Lower leg skin (tissue), 4 donors: Measurements from ENCODE around the gene AUTS2. TPM values are rescaled to one million over a fixed set of nuclear protein-coding genes. Genes with fewer than 3 reads are reported as not detected.

Source experiments
- DNase-seq, 2 donors: peaks; one replicate each; pipeline ENCODE4 v3.0.0-alpha.2; 2019; ENCODE audit warnings: low spot score in 2 of 2
- H3K4me3 ChIP-seq: fragments of 200-600 bp; sonication (generic); 2 replicates; pipeline ENCODE4 v1.5.1; 2017; ENCODE audit warnings: mild to moderate bottlenecking, low read depth; ENCODE audit not compliant: poor library complexity, severe bottlenecking
- POLR2A ChIP-seq, 2 donors: fragments of 450-650 bp; IDR thresholded peaks; one replicate each; pipeline ENCODE4 v1.6.1; 2016 to 2017; ENCODE audit warnings: antibody characterized with exemption in 2 of 2, mild to moderate bottlenecking in 1 of 2, moderate library complexity in 1 of 2
- WGBS, 2 donors: methylation state at CpG; one replicate each; pipeline ENCODE4 v1.1.5; 2018; 5-methylcytosine and 5-hydroxymethylcytosine counted together
- intact Hi-C: fragments of 100-400 bp; cut with DNase I; formaldehyde crosslinking; loops from one replicate; pipeline ENCODE4 v1.15.0; 2023; ENCODE audit warnings: low total_unique reads
- total RNA-seq, 4 donors: library from RNA; depleted of rRNA; stranded (reverse); fragments of >200 nt; gene quantifications; one replicate each; pipeline ENCODE4 v1.1.0, GENCODE V29; 2016
- TF ChIP-seq, protein P1 (sequence below), 3 donors: fragments of 450-650 bp; IDR thresholded peaks; one replicate each; pipeline ENCODE4 v1.5.1; 2016; ENCODE audit warnings: antibody characterized with exemption in 3 of 3, mild to moderate bottlenecking in 3 of 3, moderate library complexity in 2 of 3

AUTS2 gene
- total RNA-seq, 4 donors from 2014 or later: 30.8 to 41.9 (median 40.5) TPM

DNA sequence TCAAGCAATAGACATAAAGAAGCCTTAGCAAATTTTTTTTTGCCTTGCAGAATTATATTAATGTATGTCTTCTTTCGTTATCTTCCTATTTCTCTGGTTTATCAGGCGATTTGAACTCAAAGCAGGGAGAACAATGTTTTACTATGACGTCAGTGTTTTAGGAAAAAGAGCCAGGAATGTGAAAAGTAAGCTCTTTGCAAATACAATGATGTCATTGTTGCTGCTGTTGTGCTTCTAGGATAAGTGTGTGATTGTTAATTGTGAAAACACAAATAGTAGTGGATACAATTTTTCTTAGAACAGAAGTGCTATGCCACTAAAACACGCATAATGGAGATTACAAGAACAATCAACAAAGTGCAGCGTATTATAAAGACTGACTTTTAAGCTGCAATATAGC is 9.5 kb upstream of the AUTS2 start:
- WGBS, 2 donors: 73 to 74% methylated on average over 5 of the region's 5 CpGs
- no peak overlapping the region for H3K4me3 ChIP-seq
- DNase-seq: no peak
- TF ChIP-seq, protein P1, sequence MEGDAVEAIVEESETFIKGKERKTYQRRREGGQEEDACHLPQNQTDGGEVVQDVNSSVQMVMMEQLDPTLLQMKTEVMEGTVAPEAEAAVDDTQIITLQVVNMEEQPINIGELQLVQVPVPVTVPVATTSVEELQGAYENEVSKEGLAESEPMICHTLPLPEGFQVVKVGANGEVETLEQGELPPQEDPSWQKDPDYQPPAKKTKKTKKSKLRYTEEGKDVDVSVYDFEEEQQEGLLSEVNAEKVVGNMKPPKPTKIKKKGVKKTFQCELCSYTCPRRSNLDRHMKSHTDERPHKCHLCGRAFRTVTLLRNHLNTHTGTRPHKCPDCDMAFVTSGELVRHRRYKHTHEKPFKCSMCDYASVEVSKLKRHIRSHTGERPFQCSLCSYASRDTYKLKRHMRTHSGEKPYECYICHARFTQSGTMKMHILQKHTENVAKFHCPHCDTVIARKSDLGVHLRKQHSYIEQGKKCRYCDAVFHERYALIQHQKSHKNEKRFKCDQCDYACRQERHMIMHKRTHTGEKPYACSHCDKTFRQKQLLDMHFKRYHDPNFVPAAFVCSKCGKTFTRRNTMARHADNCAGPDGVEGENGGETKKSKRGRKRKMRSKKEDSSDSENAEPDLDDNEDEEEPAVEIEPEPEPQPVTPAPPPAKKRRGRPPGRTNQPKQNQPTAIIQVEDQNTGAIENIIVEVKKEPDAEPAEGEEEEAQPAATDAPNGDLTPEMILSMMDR (IDR thresholded peaks at IDR 0.05): no peak
- no peak for TF ChIP-seq POLR2A (IDR thresholded peaks at IDR 0.05)
- intact Hi-C loops: no loop called here

DNA sequence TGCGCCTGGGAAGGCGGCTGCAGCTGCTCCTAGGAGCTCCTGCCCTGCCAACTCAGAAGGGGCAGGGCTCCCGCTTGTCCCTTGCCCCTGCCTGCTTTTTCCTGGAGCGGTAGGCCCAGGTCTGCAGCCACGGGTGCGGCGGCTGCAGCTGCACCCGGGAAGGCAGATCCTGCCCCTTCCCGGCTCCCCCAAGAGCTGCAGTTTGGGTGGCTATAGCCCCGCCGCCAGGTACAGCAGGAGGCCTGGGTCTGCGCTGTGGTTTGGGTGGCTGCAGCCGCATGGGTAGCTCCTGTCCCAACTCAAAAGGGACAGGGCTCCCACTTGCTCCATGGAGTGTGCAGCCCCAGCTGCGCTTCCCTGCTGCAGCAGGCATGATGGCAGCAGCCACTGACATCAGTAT is 6.5 kb upstream of the AUTS2 start:
- intact Hi-C loops: no loop called here
- DNase-seq: no peak
- 86 to 91% methylated on average over 11 to 12 of the region's 14 CpGs for WGBS, 2 donors
- TF ChIP-seq, protein P1 (IDR thresholded peaks at IDR 0.05): no peak
- no peak for TF ChIP-seq POLR2A (IDR thresholded peaks at IDR 0.05)
- no peak overlapping the region for H3K4me3 ChIP-seq

DNA sequence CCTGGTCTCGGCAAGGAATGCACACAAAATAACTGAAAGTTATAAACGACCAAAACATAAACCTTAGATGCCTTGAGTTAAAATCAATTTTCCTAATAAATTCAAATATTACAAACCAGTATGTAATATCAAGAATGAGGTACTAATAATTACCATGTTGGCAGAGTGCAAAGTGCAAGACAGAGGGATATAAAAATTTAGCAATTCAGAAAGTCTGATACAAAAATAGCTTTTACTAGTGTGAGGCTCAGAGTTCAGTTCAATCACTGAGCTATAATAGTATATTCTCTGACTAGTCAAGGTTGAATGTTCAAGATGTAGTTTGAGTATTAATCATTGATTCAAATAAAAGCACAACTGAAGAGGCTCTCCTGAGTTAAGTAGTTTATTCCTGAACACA is 4.8 kb upstream of the AUTS2 start:
- WGBS, 2 donors: 69 to 75% methylated on average over 2 of the region's 2 CpGs
- intact Hi-C loops: no loop called here
- DNase-seq: no peak
- TF ChIP-seq POLR2A (IDR thresholded peaks at IDR 0.05): no peak
- TF ChIP-seq, protein P1 (IDR thresholded peaks at IDR 0.05): no peak
- no peak overlapping the region for H3K4me3 ChIP-seq

DNA sequence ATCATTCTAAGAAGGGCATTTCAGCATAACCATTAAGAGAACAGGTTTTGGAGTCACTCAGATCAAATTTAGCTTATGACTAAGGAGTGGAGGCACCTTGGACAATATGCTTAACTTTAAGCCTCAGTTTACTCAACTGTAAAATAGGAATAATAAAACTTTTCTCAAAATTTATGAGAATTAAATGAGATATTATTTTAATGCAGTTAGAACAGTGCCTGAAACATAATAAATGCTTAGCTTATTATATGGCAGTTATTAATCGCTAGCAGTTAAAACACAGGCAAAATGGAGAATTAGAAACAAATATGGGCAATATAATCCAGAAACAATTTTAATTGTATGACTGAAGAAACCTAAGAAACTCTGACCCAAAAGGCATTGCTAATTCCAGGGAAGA is 2.9 kb upstream of the AUTS2 start:
- TF ChIP-seq POLR2A (IDR thresholded peaks at IDR 0.05): no peak
- TF ChIP-seq, protein P1 (IDR thresholded peaks at IDR 0.05): no peak
- H3K4me3 ChIP-seq: no peak overlapping the region
- no peak for DNase-seq
- intact Hi-C loops: no loop called here
- WGBS, 2 donors: 98 to 100% methylated on average over 1 of the region's 1 CpG

DNA sequence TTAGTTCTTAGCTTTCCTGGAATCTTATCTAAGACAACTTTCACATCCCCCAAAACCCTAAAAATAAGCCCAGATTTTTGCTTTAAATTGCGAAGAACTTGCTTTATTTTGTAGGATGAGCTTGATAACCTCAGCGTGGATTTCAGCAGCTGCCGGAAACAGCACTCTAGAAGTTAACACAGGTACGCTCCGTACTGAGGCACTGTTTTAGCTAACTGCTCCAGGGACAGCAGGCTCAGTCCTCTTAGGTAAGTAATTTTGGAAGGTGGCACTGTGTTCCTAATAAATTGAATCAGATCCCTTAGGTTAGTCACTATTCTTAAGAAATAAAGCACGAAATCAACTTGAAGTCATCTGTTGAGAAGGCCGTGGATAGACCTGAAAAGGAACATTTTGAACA is 2.2 kb upstream of the AUTS2 start:
- 65 to 77% methylated on average over 7 of the region's 7 CpGs for WGBS, 2 donors
- intact Hi-C loops: no loop called here
- no peak for DNase-seq
- H3K4me3 ChIP-seq: no peak overlapping the region
- TF ChIP-seq, protein P1 (IDR thresholded peaks at IDR 0.05): no peak
- TF ChIP-seq POLR2A (IDR thresholded peaks at IDR 0.05): no peak

DNA sequence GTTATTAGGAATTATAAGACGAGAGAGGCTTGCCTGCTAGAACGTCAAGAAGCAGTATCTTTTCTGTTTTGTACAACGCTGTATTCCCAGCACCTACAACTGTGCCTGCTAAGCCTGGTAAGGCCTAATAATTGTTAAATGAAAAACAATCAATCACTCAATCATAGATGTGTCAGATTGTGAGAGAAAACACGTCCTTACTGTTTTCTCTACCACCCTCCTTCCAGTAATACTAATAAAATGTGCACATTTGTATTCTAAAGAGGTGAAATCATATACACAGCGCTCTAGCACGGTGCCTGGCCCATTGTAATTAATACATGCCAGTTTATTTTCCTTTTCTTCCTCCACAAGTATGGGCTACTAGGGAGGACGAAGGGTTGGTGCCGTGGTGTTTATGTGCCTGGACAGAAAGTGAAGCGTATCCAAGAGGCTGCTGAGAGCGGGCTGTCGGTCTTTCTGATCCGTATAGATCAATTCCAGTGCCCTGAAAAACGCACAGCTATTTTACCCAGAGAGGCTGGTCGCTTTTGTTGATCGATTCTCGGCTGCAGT is 1.5 kb upstream of the AUTS2 start:
- H3K4me3 ChIP-seq: no peak overlapping the region
- DNase-seq: no peak
- intact Hi-C loops: no loop called here
- TF ChIP-seq, protein P1 (IDR thresholded peaks at IDR 0.05): no peak
- no peak for TF ChIP-seq POLR2A (IDR thresholded peaks at IDR 0.05)
- 12 to 18% methylated on average over 16 of the region's 16 CpGs for WGBS, 2 donors
